K562 (cell line): Measurements from ENCODE around the gene OR1B1.

Experiments used
- BHLHE40 ChIP-seq: IDR thresholded peaks from 2 replicates; pipeline ENCODE4 v1.6.1; 2011; ENCODE audit warnings: low read length, improper control_type of control experiment
- CHD1 ChIP-seq: fragments of 200-600 bp; sonication (generic); IDR thresholded peaks from one replicate; pipeline ENCODE4 v1.6.1; 2012; ENCODE audit warnings: mild to moderate bottlenecking, moderate library complexity, low read length, inconsistent platforms
- CHD4 ChIP-seq: fragments of 200-600 bp; sonication (generic); IDR thresholded peaks from 3 replicates; pipeline ENCODE4 v1.6.1; 2012; ENCODE audit warnings: low read depth, mild to moderate bottlenecking, mixed read lengths, low read length, inconsistent platforms; ENCODE audit not compliant: insufficient read depth, insufficient replicate concordance, poor library complexity, severe bottlenecking
- FIP1L1 ChIP-seq: fragments of 200-400 bp; formaldehyde crosslinking; IDR thresholded peaks from 2 replicates; pipeline ENCODE4 v1.6.1; 2018; ENCODE audit warnings: mild to moderate bottlenecking, low read depth, low read length; ENCODE audit not compliant: poor library complexity, severe bottlenecking
- FOXJ3 ChIP-seq: sonication (generic); formaldehyde crosslinking; IDR thresholded peaks from 2 replicates; pipeline ENCODE4 v1.4.0; 2020; ENCODE audit warnings: mild to moderate bottlenecking, missing genetic modification reagents
- MED1 ChIP-seq: sonication (generic); formaldehyde crosslinking; IDR thresholded peaks from 2 replicates; pipeline ENCODE4 v1.8.1; 2023; ENCODE audit warnings: missing genetic modification reagents, borderline replicate concordance
- POLR2A ChIP-seq: fragments of 450-650 bp; conservative IDR thresholded peaks from 2 replicates; pipeline ENCODE4 v1.6.1; 2016
- PRMT5 ChIP-seq: sonication (generic); formaldehyde crosslinking; IDR thresholded peaks from 2 replicates; pipeline ENCODE4 v1.5.0; 2020; ENCODE audit warnings: missing genetic modification reagents
- XRCC4 ChIP-seq: IDR thresholded peaks from one replicate; pipeline ENCODE4 v1.6.1; 2011; ENCODE audit not compliant: insufficient read depth, insufficient read length; ENCODE audit errors: extremely low read depth
- ZNF589 ChIP-seq: fragments of 200-800 bp; sonication (Bioruptor generic); IDR thresholded peaks from 2 replicates; pipeline ENCODE4 v1.6.1; 2016; ENCODE audit warnings: low read depth, missing genetic modification characterization, missing compliant biosample characterization
- TF ChIP-seq, protein P1 (sequence below), 3 experiments: IDR thresholded peaks in 2 of 3; conservative IDR thresholded peaks in 1 of 3; 2 replicates each; pipeline ENCODE4 v1.5.1; 2011 to 2012; ENCODE audit warnings: low read length in 3 of 3, mild to moderate bottlenecking in 3 of 3, control low read depth in 2 of 3, improper control_type of control experiment in 1 of 3, inconsistent platforms in 1 of 3, low read depth in 1 of 3, mixed read lengths in 1 of 3, moderate library complexity in 1 of 3; ENCODE audit not compliant: insufficient read depth in 2 of 3
- TF ChIP-seq, protein P2 (sequence below): sonication (generic); formaldehyde crosslinking; IDR thresholded peaks from 2 replicates; pipeline ENCODE4 v1.8.1; 2023; ENCODE audit warnings: mild to moderate bottlenecking, missing genetic modification reagents

DNA sequence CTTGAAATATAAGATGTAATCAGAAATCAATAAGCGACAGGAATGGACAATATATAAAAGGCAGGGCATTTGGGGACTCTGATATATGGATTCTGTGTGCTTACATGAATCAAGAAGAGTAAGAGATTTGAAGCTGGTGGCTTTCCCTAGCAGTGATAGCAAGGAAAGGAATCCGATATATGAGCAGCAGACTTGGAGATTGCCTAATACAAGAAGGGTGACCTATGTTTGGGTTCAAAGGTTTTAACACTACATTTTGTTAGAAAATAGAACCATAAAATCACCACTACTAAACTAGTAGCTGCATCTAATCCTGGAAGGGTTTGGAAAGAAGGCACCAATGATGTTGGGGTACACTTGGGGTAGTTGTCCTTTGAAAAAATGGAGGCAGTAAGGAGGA lies 15.1 kb upstream of the OR1B1 start:
- TF ChIP-seq, protein P1, sequence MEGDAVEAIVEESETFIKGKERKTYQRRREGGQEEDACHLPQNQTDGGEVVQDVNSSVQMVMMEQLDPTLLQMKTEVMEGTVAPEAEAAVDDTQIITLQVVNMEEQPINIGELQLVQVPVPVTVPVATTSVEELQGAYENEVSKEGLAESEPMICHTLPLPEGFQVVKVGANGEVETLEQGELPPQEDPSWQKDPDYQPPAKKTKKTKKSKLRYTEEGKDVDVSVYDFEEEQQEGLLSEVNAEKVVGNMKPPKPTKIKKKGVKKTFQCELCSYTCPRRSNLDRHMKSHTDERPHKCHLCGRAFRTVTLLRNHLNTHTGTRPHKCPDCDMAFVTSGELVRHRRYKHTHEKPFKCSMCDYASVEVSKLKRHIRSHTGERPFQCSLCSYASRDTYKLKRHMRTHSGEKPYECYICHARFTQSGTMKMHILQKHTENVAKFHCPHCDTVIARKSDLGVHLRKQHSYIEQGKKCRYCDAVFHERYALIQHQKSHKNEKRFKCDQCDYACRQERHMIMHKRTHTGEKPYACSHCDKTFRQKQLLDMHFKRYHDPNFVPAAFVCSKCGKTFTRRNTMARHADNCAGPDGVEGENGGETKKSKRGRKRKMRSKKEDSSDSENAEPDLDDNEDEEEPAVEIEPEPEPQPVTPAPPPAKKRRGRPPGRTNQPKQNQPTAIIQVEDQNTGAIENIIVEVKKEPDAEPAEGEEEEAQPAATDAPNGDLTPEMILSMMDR (IDR thresholded peaks at IDR 0.05 in 2 of 3, conservative IDR thresholded peaks at IDR 0.05 in 1 of 3; ENCODE audit: insufficient read depth in 2 of 3, low read depth in 1 of 3, low read length in 3 of 3) = no peak
- TF ChIP-seq, protein P2, sequence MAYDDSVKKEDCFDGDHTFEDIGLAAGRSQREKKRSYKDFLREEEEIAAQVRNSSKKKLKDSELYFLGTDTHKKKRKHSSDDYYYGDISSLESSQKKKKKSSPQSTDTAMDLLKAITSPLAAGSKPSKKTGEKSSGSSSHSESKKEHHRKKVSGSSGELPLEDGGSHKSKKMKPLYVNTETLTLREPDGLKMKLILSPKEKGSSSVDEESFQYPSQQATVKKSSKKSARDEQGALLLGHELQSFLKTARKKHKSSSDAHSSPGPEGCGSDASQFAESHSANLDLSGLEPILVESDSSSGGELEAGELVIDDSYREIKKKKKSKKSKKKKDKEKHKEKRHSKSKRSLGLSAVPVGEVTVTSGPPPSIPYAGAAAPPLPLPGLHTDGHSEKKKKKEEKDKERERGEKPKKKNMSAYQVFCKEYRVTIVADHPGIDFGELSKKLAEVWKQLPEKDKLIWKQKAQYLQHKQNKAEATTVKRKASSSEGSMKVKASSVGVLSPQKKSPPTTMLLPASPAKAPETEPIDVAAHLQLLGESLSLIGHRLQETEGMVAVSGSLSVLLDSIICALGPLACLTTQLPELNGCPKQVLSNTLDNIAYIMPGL (CRISPR knock-in tag) = no peak
- TF ChIP-seq ZNF589 (CRISPR knock-in tag) = no peak
- TF ChIP-seq MED1 (CRISPR knock-in tag) = no peak
- TF ChIP-seq FIP1L1 = no peak
- no peak for TF ChIP-seq FOXJ3 (CRISPR knock-in tag)
- no peak for TF ChIP-seq PRMT5 (CRISPR knock-in tag)
- no peak for TF ChIP-seq BHLHE40
- TF ChIP-seq CHD4 = no peak
- no peak for TF ChIP-seq POLR2A
- no peak for TF ChIP-seq CHD1
- TF ChIP-seq XRCC4 = no peak
